ENCODE results near the gene CD9. TPM values are rescaled to one million over a fixed set of nuclear protein-coding genes. Genes with fewer than 3 reads are reported as not detected.

Gene CD9
- total RNA-seq, 1 donor from 2014 or later, result 17.6 TPM

DNA sequence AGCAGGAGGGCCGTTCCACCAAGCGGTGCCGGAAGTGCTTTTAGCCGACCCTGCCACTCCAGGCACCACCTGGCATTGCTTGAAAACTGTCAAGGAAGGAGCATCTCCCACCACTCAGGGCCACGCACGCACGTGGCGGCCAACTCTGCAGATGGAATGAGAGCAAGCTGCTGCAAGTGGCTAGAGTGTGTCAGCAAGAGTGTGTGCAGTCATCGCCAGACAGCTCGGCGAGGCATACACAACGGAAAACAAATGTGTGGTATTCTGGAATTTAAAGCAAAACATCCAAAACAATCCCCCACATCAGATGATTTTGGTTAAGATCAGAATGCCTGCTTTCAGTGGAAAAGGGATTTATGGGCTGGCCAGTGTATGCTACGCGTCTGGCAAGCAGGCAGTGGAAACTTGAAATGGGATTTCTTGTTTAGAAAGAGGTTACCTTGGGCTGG, 11.2 kb downstream of the CD9 start:
- H3K9me3 Mint-ChIP-seq (ENCODE audit: unreplicated experiment), result peaks cover 10% of the 10 kb centered on the region
- H3K27ac Mint-ChIP-seq (ENCODE audit: unreplicated experiment), result no peak overlapping the region
- H3K36me3 Mint-ChIP-seq (ENCODE audit: unreplicated experiment), result no peaks in the 10 kb centered on the region
- no peak overlapping the region for H3K4me3 Mint-ChIP-seq (ENCODE audit: unreplicated experiment)
- TF ChIP-seq, protein P1, sequence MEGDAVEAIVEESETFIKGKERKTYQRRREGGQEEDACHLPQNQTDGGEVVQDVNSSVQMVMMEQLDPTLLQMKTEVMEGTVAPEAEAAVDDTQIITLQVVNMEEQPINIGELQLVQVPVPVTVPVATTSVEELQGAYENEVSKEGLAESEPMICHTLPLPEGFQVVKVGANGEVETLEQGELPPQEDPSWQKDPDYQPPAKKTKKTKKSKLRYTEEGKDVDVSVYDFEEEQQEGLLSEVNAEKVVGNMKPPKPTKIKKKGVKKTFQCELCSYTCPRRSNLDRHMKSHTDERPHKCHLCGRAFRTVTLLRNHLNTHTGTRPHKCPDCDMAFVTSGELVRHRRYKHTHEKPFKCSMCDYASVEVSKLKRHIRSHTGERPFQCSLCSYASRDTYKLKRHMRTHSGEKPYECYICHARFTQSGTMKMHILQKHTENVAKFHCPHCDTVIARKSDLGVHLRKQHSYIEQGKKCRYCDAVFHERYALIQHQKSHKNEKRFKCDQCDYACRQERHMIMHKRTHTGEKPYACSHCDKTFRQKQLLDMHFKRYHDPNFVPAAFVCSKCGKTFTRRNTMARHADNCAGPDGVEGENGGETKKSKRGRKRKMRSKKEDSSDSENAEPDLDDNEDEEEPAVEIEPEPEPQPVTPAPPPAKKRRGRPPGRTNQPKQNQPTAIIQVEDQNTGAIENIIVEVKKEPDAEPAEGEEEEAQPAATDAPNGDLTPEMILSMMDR (IDR thresholded peaks at IDR 0.05; ENCODE audit: partially characterized antibody, unreplicated experiment), result no peak
- peaks cover 35% of the 10 kb centered on the region for H3K4me1 Mint-ChIP-seq (ENCODE audit: low read depth, unreplicated experiment)
- peaks cover 11% of the 10 kb centered on the region for H3K27me3 Mint-ChIP-seq (ENCODE audit: unreplicated experiment)
- DNase-seq, result no peak

DNA sequence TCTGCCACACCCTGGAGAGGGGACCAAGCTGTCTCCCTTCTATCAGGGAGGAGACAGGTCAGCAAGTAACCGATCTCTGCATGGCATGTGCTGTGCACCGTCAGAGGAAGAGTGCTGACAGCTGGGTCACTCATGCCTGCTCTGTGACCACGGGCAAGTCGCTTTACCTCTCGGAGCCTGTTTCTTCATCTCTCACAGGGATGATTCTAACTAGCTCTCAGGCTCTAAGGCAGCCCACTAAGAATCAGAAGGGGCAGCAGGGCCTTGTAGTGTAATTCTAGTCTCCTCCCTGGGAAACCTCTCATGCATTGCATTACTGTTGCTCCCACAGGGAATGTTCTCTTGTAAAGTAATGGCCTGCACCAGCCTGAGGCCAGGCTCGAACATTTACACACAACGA, 11.9 kb downstream of the CD9 start:
- Mint-ChIP-seq H3K9me3 (ENCODE audit: unreplicated experiment) (peaks cover 10% of the 10 kb centered on the region), H3K27ac (ENCODE audit: unreplicated experiment) (no peak overlapping the region), H3K4me1 (ENCODE audit: low read depth, unreplicated experiment) (peaks cover 32% of the 10 kb centered on the region), H3K4me3 (ENCODE audit: unreplicated experiment) (no peak overlapping the region), H3K36me3 (ENCODE audit: unreplicated experiment) (no peaks in the 10 kb centered on the region), H3K27me3 (ENCODE audit: unreplicated experiment) (peaks cover 11% of the 10 kb centered on the region)
- TF ChIP-seq, protein P1 (IDR thresholded peaks at IDR 0.05; ENCODE audit: partially characterized antibody, unreplicated experiment), result no peak
- DNase-seq, result no peak

DNA sequence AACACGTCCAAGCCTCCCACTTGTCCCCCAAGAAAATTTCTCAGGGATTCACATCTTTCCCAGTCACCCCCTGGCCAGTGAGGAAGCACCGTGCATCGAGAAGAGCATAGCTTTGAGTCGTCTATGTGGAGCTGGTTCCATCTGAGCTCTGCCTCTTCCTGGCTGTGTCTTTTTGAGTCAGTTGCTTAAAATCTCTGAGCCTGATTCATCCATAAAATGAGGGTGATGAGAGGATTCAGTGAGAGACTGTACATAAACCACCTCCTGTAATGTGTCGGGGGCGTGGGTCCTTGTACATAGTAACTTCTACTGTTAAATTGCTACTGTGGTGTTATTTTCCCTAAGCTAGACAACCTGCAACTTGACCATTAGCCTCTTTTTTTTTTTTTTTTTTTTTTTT, 13.8 kb downstream of the CD9 start:
- peaks cover 27% of the 10 kb centered on the region for H3K4me1 Mint-ChIP-seq (ENCODE audit: low read depth, unreplicated experiment)
- H3K4me3 Mint-ChIP-seq (ENCODE audit: unreplicated experiment), result no peak overlapping the region
- no peak overlapping the region for H3K27ac Mint-ChIP-seq (ENCODE audit: unreplicated experiment)
- peaks cover 11% of the 10 kb centered on the region for H3K27me3 Mint-ChIP-seq (ENCODE audit: unreplicated experiment)
- no peak for DNase-seq
- H3K9me3 Mint-ChIP-seq (ENCODE audit: unreplicated experiment), result peaks cover 12% of the 10 kb centered on the region
- TF ChIP-seq, protein P1 (IDR thresholded peaks at IDR 0.05; ENCODE audit: partially characterized antibody, unreplicated experiment), result no peak
- no peaks in the 10 kb centered on the region for H3K36me3 Mint-ChIP-seq (ENCODE audit: unreplicated experiment)

DNA sequence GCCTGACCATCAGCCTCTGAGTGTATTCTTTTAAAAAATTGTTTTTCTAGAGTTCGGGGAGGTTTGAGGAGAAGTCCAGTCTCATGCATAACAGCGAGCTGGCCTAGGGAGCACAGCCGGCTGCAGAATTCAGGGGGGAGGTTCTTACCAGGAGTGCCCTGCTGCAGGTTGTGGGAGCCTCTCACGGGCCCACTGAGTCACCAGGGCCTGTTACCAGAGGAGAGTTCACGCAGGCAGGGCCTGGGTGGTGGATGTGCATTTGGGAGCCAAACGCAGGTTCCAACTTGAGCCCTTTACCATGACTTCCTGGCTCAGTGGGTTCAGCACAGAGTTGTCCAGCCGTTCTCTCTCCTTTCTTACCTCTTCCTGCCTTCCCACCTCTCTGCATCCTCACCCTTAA, 14.4 kb downstream of the CD9 start:
- Mint-ChIP-seq H3K9me3 (ENCODE audit: unreplicated experiment) (peaks cover 12% of the 10 kb centered on the region), H3K27ac (ENCODE audit: unreplicated experiment) (no peak overlapping the region), H3K27me3 (ENCODE audit: unreplicated experiment) (peaks cover 11% of the 10 kb centered on the region), H3K4me3 (ENCODE audit: unreplicated experiment) (no peak overlapping the region), H3K4me1 (ENCODE audit: low read depth, unreplicated experiment) (peaks cover 27% of the 10 kb centered on the region), H3K36me3 (ENCODE audit: unreplicated experiment) (no peaks in the 10 kb centered on the region)
- DNase-seq, result no peak
- TF ChIP-seq, protein P1 (IDR thresholded peaks at IDR 0.05; ENCODE audit: partially characterized antibody, unreplicated experiment), result no peak

DNA sequence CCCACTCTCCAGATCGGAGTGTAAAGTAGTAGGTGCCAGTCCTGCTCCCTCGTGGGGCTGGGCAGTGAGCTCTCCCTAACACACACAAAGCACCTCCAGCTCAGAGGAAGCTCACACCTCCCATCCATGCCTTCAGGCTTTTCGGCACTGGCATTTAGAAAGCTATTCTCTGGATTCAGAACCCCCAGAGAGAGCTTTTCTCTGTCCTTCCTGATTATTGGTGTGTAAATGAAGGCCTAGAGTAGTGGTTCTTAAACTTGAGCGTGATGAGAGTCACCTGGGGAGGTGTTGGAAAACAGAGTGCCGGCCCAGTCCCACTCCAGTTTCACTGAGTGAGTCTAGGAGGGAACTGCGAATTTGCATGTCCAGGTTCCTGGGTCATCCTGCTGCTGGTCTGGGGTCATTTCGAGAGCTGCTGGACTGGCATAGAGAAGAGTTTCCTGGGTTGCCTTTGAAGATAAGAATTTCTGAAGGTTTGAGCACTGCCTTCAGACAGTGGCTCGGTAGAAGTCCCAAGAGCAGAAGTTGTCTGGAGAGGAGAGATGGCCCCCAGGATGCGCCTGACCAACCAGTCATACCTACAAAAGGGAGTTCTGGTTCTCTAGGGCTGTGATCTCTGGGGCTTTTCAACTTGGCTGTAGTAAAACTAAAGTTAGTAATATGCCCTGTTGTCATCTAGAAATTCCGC, 15.1 kb downstream of the CD9 start:
- peaks cover 21% of the 10 kb centered on the region for H3K4me1 Mint-ChIP-seq (ENCODE audit: low read depth, unreplicated experiment)
- TF ChIP-seq, protein P1 (IDR thresholded peaks at IDR 0.05; ENCODE audit: partially characterized antibody, unreplicated experiment), result no peak
- H3K36me3 Mint-ChIP-seq (ENCODE audit: unreplicated experiment), result no peaks in the 10 kb centered on the region
- no peak for DNase-seq
- no peak overlapping the region for H3K4me3 Mint-ChIP-seq (ENCODE audit: unreplicated experiment)
- peaks cover 12% of the 10 kb centered on the region for H3K9me3 Mint-ChIP-seq (ENCODE audit: unreplicated experiment)
- H3K27ac Mint-ChIP-seq (ENCODE audit: unreplicated experiment), result no peak overlapping the region
- peaks cover 11% of the 10 kb centered on the region for H3K27me3 Mint-ChIP-seq (ENCODE audit: unreplicated experiment)
